DND-41 (cell line): ENCODE results near the gene SRPK2.

Experiments used
- ATAC-seq: fragments of 200-7000 bp; cut with Tn5 transposase; 3 replicates; pipeline ENCODE4 v1.9.1; 2021; ENCODE audit warnings: low read depth; ENCODE audit not compliant: insufficient read depth
- DNase-seq: peaks from one replicate; pipeline ENCODE4 v3.0.0-alpha.2; 2020
- H2AFZ ChIP-seq: 2 replicates; pipeline ENCODE4 v1.6.0; 2012; ENCODE audit warnings: low read depth, low read length
- H3K27ac ChIP-seq: 2 replicates; pipeline ENCODE4 v1.5.1; 2012; ENCODE audit warnings: low read length, inconsistent platforms
- H3K27me3 ChIP-seq: fragments of 200-600 bp; sonication (generic); 2 replicates; pipeline ENCODE4 v1.6.0; 2012; ENCODE audit warnings: low read length, mild to moderate bottlenecking, inconsistent platforms; ENCODE audit not compliant: insufficient read depth, poor library complexity
- H3K36me3 ChIP-seq: 2 replicates; pipeline ENCODE4 v1.5.1; 2012; ENCODE audit warnings: low read length, inconsistent platforms; ENCODE audit not compliant: insufficient read depth
- H3K4me1 ChIP-seq: 2 replicates; pipeline ENCODE4 v1.5.1; 2012; ENCODE audit warnings: mild to moderate bottlenecking, low read length; ENCODE audit not compliant: insufficient read depth
- H3K4me2 ChIP-seq: 2 replicates; pipeline ENCODE4 v1.6.0; 2012; ENCODE audit warnings: mild to moderate bottlenecking, moderate library complexity, low read length, inconsistent platforms; ENCODE audit not compliant: insufficient read depth
- H3K4me3 ChIP-seq, 2 experiments: fragments of 200-600 bp in 1 of 2; shearing (Covaris generic) in 1 of 2; 2 replicates each; pipeline ENCODE4 v1.5.1; 2012 to 2016; ENCODE audit warnings: inconsistent platforms in 2 of 2, low read length in 2 of 2, mild to moderate bottlenecking in 2 of 2, low read depth in 1 of 2, moderate library complexity in 1 of 2
- H3K79me2 ChIP-seq: 2 replicates; pipeline ENCODE4 v1.6.0; 2012; ENCODE audit warnings: low read length, inconsistent platforms; ENCODE audit not compliant: insufficient read depth
- H3K9ac ChIP-seq: 2 replicates; pipeline ENCODE4 v1.6.0; 2012; ENCODE audit warnings: low read depth, mild to moderate bottlenecking, inconsistent platforms, low read length, moderate library complexity
- H3K9me3 ChIP-seq: 2 replicates; pipeline ENCODE4 v1.5.1; 2012; ENCODE audit warnings: low read length, moderate library complexity, mild to moderate bottlenecking, inconsistent platforms; ENCODE audit not compliant: insufficient read depth, severe bottlenecking
- H4K20me1 ChIP-seq: 2 replicates; pipeline ENCODE4 v1.6.0; 2012; ENCODE audit warnings: low read length; ENCODE audit not compliant: insufficient read depth
- CTCF ChIP-seq: IDR thresholded peaks from 2 replicates; pipeline ENCODE4 v1.5.1; 2012; ENCODE audit warnings: borderline replicate concordance, low read length, moderate library complexity, mild to moderate bottlenecking; ENCODE audit not compliant: poor library complexity, severe bottlenecking; ENCODE audit errors: extremely low read depth
- EZH2 ChIP-seq: IDR thresholded peaks from 3 replicates; pipeline ENCODE4 v1.6.1; 2012; ENCODE audit warnings: borderline replicate concordance, low read depth, mild to moderate bottlenecking, moderate library complexity, low read length, inconsistent platforms; ENCODE audit not compliant: severe bottlenecking

The SRPK2 gene

DNA sequence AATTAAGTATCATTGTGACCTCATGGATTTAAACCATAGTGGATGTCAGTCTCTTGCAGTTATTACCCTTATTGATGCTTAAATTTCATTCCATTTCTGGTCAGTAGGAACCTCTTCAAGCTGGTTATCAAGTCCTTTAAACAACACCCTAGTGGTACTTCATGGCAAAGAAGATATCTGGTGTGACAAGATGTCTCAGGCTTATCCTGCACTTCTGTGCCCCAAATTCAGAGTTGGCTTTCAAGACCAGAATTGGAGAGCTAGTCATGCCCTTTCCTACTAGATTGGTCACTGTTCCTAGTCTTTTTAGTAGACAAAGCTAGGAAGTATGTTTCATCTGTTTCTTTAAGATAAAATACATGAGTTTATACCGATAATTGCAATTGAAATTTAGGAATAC, 319.8 kb downstream of the SRPK2 start:
- H3K27ac ChIP-seq = no peak overlapping the region
- no peak overlapping the region for H3K9ac ChIP-seq
- no peaks in the 10 kb centered on the region for H3K4me1 ChIP-seq
- H3K36me3 ChIP-seq = peaks cover 96% of the 10 kb centered on the region
- ATAC-seq (no peak), DNase-seq (no peak)
- no peaks in the 10 kb centered on the region for H3K9me3 ChIP-seq
- H3K4me2 ChIP-seq = no peak overlapping the region
- TF ChIP-seq EZH2 (no peak), CTCF (no peak)
- H3K79me2 ChIP-seq = peaks cover 78% of the 10 kb centered on the region
- H2AFZ ChIP-seq = no peak overlapping the region
- H3K4me3 ChIP-seq = no peak overlapping the region
- H4K20me1 ChIP-seq = peaks cover 6% of the 10 kb centered on the region; the same call in 1 of the 2 replicates
- no peaks in the 10 kb centered on the region for H3K27me3 ChIP-seq

DNA sequence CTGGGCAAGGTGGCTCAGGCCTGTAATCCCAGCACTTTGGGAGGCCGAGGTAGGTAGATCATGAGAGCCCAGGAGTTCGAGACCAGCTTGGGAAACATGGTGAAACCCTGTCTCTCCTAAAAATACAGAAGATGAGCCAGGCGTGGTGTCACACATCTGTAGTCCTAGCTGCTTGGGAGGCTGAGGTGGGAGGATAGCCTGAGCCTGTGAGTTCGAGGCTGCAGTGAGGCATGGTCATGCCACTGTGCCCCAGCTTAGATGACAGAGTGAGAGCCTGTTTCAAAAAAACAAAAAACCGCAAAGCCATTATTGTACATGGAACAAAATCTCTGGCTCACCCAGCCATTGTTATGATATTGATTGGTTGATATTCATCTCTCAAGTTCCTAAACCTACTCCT, 321.0 kb downstream of the SRPK2 start:
- no peaks in the 10 kb centered on the region for H3K4me1 ChIP-seq
- H3K4me2 ChIP-seq = no peak overlapping the region
- H3K79me2 ChIP-seq = peaks cover 90% of the 10 kb centered on the region
- no peak overlapping the region for H3K9ac ChIP-seq
- H4K20me1 ChIP-seq = peaks cover 9% of the 10 kb centered on the region; the same call in 1 of the 2 replicates
- H3K4me3 ChIP-seq = no peak overlapping the region
- no peak for ATAC-seq
- H2AFZ ChIP-seq = no peak overlapping the region
- no peak overlapping the region for H3K27ac ChIP-seq
- H3K36me3 ChIP-seq = peaks cover 96% of the 10 kb centered on the region
- H3K9me3 ChIP-seq = no peaks in the 10 kb centered on the region
- DNase-seq = no peak
- H3K27me3 ChIP-seq = no peaks in the 10 kb centered on the region
- TF ChIP-seq CTCF (no peak), EZH2 (no peak)
